Fibroblast of mammary gland (primary cell): ENCODE results near the gene B3GALT5.

ENCODE experiments used
- DNase-seq: peaks from one replicate; pipeline ENCODE4 v3.0.0-alpha.2; 2010; ENCODE audit warnings: low read depth
- H3K4me3 ChIP-seq: 2 replicates; pipeline ENCODE4 v1.5.1; 2011; ENCODE audit warnings: low read depth, mild to moderate bottlenecking, low read length, moderate library complexity; ENCODE audit not compliant: control insufficient read depth
- TF ChIP-seq, protein P1 (sequence below): conservative IDR thresholded peaks from 2 replicates; pipeline ENCODE4 v1.5.1; 2011; ENCODE audit warnings: low read depth, low read length, inconsistent platforms; ENCODE audit not compliant: control insufficient read depth, insufficient read depth

B3GALT5 gene

DNA sequence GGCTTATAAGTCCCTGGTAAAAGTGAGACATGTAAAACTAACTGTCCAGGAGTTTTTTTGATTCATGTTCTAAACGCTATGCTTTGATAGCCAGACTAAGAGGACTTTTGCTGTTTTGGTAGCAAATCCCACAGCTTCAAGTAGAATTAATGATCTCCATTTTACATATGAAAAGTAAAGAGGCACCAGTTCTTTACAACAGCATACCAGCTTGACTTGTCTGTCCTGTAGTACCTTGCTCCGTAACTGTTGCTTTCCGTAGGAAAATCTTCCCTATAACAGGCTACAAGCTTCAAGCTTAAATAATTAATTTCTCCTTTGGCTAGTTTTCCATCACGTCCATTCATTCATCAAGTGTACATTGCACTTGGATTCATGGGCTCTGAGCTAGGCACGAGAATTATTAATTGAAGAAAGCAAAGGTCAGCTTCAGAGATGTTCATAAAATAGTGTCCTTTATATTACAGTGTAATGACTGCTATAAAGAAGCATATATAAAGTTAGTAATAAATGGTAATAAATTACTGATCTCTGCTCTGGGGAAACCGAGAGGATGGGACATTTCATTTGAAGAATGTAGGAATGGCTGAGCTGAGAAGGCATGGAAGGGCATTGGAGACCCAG is 29.2 kb downstream of the B3GALT5 start:
- H3K4me3 ChIP-seq: no peak overlapping the region
- TF ChIP-seq, protein P1, sequence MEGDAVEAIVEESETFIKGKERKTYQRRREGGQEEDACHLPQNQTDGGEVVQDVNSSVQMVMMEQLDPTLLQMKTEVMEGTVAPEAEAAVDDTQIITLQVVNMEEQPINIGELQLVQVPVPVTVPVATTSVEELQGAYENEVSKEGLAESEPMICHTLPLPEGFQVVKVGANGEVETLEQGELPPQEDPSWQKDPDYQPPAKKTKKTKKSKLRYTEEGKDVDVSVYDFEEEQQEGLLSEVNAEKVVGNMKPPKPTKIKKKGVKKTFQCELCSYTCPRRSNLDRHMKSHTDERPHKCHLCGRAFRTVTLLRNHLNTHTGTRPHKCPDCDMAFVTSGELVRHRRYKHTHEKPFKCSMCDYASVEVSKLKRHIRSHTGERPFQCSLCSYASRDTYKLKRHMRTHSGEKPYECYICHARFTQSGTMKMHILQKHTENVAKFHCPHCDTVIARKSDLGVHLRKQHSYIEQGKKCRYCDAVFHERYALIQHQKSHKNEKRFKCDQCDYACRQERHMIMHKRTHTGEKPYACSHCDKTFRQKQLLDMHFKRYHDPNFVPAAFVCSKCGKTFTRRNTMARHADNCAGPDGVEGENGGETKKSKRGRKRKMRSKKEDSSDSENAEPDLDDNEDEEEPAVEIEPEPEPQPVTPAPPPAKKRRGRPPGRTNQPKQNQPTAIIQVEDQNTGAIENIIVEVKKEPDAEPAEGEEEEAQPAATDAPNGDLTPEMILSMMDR: no peak
- no peak for DNase-seq

DNA sequence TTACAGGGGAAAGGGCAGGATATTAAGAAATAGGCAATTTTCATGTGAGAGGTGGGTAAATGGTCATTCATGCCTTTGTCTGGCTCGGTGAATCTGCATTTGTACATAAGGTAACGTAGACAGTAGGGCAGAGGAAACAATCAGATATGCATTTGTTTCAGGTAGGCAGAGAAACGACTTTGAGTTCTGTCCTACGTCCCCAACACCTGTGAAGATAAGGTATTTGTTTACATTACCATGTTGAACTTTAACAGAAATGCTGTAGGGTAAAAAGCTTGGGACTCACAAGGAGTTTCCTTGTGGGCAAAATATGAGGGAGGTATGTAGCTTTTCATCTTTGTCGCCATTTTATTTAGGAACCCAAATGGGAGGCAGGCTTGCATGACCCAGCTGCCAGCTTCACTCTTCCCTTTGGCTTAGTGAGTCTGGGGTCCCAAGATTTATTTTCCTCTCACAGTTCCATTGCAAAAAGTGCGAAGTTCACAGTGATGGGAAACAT is 31.4 kb downstream of the B3GALT5 start:
- TF ChIP-seq, protein P1: no peak
- H3K4me3 ChIP-seq: no peak overlapping the region
- DNase-seq: no peak

DNA sequence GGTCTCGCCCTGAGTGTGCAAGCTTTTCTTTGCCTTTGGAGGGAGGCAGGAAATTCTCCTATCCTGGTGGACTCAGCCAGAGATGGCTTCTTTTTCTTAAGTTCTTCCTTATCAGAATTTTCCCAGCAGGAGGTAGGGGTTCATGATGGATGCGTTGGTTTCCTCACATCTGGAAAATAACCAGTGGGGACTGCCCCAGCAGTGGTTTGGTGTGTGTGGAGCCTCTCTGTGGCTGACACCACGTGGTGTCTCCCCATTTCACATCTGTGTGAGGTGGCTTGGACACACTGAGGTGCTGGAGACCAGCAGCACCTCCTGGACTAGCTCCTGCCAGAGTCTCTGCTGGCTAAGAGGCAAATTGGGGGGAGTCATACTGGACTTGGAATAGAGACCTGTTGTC is 32.6 kb downstream of the B3GALT5 start:
- no peak for DNase-seq
- no peak overlapping the region for H3K4me3 ChIP-seq
- TF ChIP-seq, protein P1: no peak

DNA sequence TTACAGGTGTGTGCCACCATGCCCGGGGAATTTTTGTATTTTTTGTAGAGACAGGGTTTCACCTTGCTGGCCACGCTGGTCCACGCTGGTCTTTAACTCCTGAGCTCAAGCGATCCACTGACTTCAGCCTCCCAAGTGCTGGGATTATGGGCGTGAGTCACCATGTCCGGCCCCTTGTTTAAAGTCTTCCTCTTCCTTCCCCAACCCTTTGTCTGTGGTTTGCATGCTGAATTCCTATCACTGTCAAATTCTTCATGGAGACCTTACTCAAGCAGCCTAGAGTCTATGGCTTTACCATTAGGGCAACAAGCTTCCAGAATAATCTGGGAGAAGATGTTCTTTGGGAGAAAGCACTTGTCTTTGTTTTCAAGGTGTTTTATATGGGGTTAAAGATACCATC is 34.7 kb downstream of the B3GALT5 start:
- DNase-seq: peak; percentile 16
- TF ChIP-seq, protein P1: no peak
- no peak overlapping the region for H3K4me3 ChIP-seq

DNA sequence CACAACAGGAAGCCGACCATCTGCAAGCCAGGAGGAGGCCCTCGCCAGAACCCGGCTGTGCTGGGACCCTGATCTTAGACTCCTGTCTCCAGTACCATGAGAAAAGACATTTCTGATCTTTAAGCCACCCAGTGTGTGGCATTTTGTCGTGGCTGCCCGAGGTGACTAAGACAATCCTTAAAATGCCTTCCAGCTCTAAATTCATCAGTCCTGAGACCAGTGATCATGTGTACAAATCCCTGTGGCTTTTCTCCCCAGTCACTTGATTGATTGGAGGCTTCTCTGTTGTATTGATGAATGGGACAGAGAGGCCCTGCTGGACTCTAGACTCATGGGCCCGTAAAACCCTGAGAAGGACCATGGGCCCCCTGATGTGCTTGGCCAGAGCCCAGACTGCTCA is 36.1 kb downstream of the B3GALT5 start:
- no peak for DNase-seq
- TF ChIP-seq, protein P1: no peak
- no peak overlapping the region for H3K4me3 ChIP-seq

DNA sequence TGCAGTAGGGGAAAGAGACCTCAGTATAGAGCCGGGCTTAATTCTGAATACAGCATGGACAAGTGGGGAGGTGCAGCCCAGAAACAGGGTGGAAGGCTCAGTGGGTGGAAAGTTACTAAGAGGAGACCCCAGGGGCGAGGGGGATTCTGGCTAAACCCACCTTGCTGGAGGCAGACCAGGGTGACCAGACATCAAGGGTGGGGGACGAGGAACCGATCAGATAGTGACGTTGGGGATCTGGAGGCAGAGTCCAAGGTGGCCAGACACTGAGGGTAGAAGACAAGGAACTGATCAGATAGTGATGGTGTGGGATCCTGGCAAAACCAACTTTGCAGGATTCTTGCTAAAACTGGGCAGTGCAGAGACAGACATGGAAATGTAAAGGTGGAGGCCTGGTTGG is 36.8 kb downstream of the B3GALT5 start:
- TF ChIP-seq, protein P1: no peak
- H3K4me3 ChIP-seq: no peak overlapping the region
- DNase-seq: no peak

DNA sequence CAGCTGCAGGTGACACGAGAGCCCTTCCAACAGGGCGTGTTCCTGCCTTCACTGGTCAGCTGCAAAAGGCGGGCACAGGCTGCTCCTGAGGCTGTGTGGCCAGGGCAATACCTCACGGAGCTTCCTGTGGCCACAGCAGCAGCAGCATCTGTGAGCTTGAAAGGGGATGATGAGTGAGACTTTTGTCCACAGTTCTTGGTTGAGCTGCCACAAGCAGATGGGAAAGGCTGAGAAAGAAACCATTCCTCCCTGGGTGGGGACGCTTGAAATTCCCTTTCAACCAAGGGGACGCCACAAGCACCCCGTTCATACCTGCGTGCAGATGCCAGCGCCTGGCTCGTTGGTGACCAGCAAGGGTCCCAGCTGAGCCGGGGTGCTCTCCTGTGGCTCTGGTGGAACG is 37.6 kb downstream of the B3GALT5 start:
- TF ChIP-seq, protein P1: no peak
- DNase-seq: no peak
- no peak overlapping the region for H3K4me3 ChIP-seq
